ACHN (cell line): Measurements from ENCODE around the gene IMPG1.

Experiments used
- DNase-seq: peaks from one replicate; pipeline ENCODE4 v3.0.0-alpha.2; 2015
- in situ Hi-C: cut with HindIII; loops from 2 replicates; pipeline ENCODE4 v1.10.0; 2017; ENCODE audit warnings: low sequenced_read_pairs, low pct_ligation_motif_present, low pct_unique_long_range_greater_than_20kb

The IMPG1 gene

GRCh38 chr6:75970093-75970492, 102.4 kb downstream of the IMPG1 start:
- in situ Hi-C loops = no loop called here

GRCh38 chr6:75968143-75968542, 104.3 kb downstream of the IMPG1 start:
- in situ Hi-C loops = no loop called here
- no peak for DNase-seq

More at GRCh38 chr6:75970093-75970492, 102.4 kb downstream of the IMPG1 start:
- DNase-seq = no peak

- in situ Hi-C loops = no loop called here
- no peak for DNase-seq
These were observed 108.9 kb downstream of the IMPG1 start for GRCh38 chr6:75963569-75963968.

- in situ Hi-C loops = no loop called here
- no peak for DNase-seq
These were observed 120.3 kb downstream of the IMPG1 start for GRCh38 chr6:75952128-75952527.

GRCh38 chr6:75947935-75948334, 124.5 kb downstream of the IMPG1 start:
- in situ Hi-C loops = no loop called here
- DNase-seq = no peak

- no peak for DNase-seq
- in situ Hi-C loops = no loop called here
These were observed 126.2 kb downstream of the IMPG1 start for GRCh38 chr6:75946146-75946831.

- in situ Hi-C loops = no loop called here
- DNase-seq = no peak
These were observed 129.1 kb downstream of the IMPG1 start for GRCh38 chr6:75943381-75943780.

GRCh38 chr6:75941509-75941908, 131.0 kb downstream of the IMPG1 start:
- DNase-seq = no peak
- in situ Hi-C loops = no loop called here

GRCh38 chr6:75940564-75940963, 131.9 kb downstream of the IMPG1 start:
- in situ Hi-C loops = no loop called here
- DNase-seq = no peak

- DNase-seq = no peak
- in situ Hi-C loops = no loop called here
These were observed 134.6 kb downstream of the IMPG1 start for GRCh38 chr6:75937846-75938245.

GRCh38 chr6:75936682-75937081, 135.8 kb downstream of the IMPG1 start:
- in situ Hi-C loops = no loop called here
- DNase-seq = no peak

GRCh38 chr6:75935473-75935793, 137.0 kb downstream of the IMPG1 start:
- no peak for DNase-seq
- in situ Hi-C loops = no loop called here

- in situ Hi-C loops = no loop called here
- peak; percentile 69 for DNase-seq
These were observed 137.6 kb downstream of the IMPG1 start for GRCh38 chr6:75934643-75935472.

- no peak for DNase-seq
- in situ Hi-C loops = no loop called here
These were observed 139.0 kb downstream of the IMPG1 start for GRCh38 chr6:75933387-75933975.

GRCh38 chr6:75932067-75932466, 140.4 kb downstream of the IMPG1 start:
- in situ Hi-C loops = no loop called here
- DNase-seq = peak; percentile 19

- in situ Hi-C loops = no loop called here
- no peak for DNase-seq
These were observed 141.3 kb downstream of the IMPG1 start for GRCh38 chr6:75931011-75931680.

- in situ Hi-C loops = no loop called here
- DNase-seq = no peak
These were observed 145.9 kb downstream of the IMPG1 start for GRCh38 chr6:75926293-75927168.

GRCh38 chr6:75922226-75922625, 150.2 kb downstream of the IMPG1 start:
- DNase-seq = peak; percentile 47
- in situ Hi-C loops = no loop called here
